22Rv1 (cell line): ENCODE measurements around the gene ITPR1.

Source experiments
- CTCF ChIP-seq: fragments of 450-650 bp; IDR thresholded peaks from 2 replicates; pipeline ENCODE4 v1.5.1; 2017; ENCODE audit warnings: mild to moderate bottlenecking
- ZFX ChIP-seq: fragments of 450-650 bp; IDR thresholded peaks from 2 replicates; pipeline ENCODE4 v1.6.1; 2017; ENCODE audit warnings: antibody characterized with exemption, borderline replicate concordance

- TF ChIP-seq CTCF (no peak), ZFX (no peak)
Observed at GRCh38 chr3:4885316-4885715, 392.2 kb downstream of the ITPR1 start.
